ENCODE results near the gene ZDHHC11.

ZDHHC11 gene, protein sequence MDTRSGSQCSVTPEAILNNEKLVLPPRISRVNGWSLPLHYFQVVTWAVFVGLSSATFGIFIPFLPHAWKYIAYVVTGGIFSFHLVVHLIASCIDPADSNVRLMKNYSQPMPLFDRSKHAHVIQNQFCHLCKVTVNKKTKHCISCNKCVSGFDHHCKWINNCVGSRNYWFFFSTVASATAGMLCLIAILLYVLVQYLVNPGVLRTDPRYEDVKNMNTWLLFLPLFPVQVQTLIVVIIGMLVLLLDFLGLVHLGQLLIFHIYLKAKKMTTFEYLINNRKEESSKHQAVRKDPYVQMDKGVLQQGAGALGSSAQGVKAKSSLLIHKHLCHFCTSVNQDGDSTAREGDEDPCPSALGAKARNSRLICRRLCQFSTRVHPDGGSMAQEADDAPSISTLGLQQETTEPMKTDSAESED
- long read RNA-seq, result 0 reads

GRCh38 chr5:850511-851006 lies at the start of gene ZDHHC11:
Gene ZDHHC11, minus strand, starts transcription at chr5:850986. Its CDS starts 384 bp downstream, at chr5:850602.
- no peak within 1 kb of the TSS for H3K4me3 ChIP-seq (replicated peaks; ENCODE audit: insufficient read depth, low read length)
- no peak within 1 kb of the TSS for H3K27ac ChIP-seq (replicated peaks)
- TF ChIP-seq GABPA (IDR thresholded peaks at IDR 0.05; ENCODE audit: low read depth), result no peak
- no peak for TF ChIP-seq POLR2AphosphoS5 (IDR thresholded peaks at IDR 0.05; ENCODE audit: low read depth)
- no peak for TF ChIP-seq REST (IDR thresholded peaks at IDR 0.05; ENCODE audit: insufficient replicate concordance, low read depth)
- TF ChIP-seq SPI1 (IDR thresholded peaks at IDR 0.05; ENCODE audit: borderline replicate concordance, low read depth), result no peak
- TF ChIP-seq, protein P1, sequence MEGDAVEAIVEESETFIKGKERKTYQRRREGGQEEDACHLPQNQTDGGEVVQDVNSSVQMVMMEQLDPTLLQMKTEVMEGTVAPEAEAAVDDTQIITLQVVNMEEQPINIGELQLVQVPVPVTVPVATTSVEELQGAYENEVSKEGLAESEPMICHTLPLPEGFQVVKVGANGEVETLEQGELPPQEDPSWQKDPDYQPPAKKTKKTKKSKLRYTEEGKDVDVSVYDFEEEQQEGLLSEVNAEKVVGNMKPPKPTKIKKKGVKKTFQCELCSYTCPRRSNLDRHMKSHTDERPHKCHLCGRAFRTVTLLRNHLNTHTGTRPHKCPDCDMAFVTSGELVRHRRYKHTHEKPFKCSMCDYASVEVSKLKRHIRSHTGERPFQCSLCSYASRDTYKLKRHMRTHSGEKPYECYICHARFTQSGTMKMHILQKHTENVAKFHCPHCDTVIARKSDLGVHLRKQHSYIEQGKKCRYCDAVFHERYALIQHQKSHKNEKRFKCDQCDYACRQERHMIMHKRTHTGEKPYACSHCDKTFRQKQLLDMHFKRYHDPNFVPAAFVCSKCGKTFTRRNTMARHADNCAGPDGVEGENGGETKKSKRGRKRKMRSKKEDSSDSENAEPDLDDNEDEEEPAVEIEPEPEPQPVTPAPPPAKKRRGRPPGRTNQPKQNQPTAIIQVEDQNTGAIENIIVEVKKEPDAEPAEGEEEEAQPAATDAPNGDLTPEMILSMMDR (IDR thresholded peaks at IDR 0.05; ENCODE audit: insufficient read depth, low read length), result no peak
- DNase-seq (ENCODE audit: low read depth in 1 of 2, low spot score in 1 of 2), result no peak
- H3K27me3 ChIP-seq (ENCODE audit: insufficient read depth, poor library complexity, severe bottlenecking), result no peaks in the 10 kb centered on the region

DNA sequence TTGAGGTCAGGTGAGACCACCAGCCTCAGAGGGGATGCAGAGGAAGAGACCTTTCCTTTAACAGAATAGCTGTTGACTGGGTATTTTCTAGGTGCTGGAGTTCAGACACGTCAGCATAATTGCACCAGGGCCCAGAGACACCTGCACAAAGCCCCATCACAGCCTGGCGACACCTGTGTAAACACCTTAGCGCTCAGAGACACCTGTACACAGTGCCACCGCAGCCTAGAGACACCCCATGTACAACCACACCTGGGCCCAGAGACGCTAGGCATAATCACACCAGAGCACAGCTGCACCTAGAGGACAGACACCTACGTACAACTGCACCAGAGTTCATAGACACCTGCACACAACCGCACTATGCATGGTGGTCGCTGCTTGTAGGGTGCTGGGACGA lies 42.9 kb upstream of the ZDHHC11 start:
- peak overlapping the region; percentile 70; the same call in 1 of the 2 replicates for H3K27ac ChIP-seq (replicated peaks)
- peak overlapping the region; percentile 91 for H3K4me3 ChIP-seq (replicated peaks; ENCODE audit: insufficient read depth, low read length)
- no peak for DNase-seq (ENCODE audit: low read depth in 1 of 2, low spot score in 1 of 2)
- TF ChIP-seq, protein P1 (IDR thresholded peaks at IDR 0.05; ENCODE audit: insufficient read depth, low read length), result no peak
- no peak for TF ChIP-seq SPI1 (IDR thresholded peaks at IDR 0.05; ENCODE audit: borderline replicate concordance, low read depth)
- no peak for TF ChIP-seq REST (IDR thresholded peaks at IDR 0.05; ENCODE audit: insufficient replicate concordance, low read depth)
- no peak for TF ChIP-seq POLR2AphosphoS5 (IDR thresholded peaks at IDR 0.05; ENCODE audit: low read depth)
- TF ChIP-seq GABPA (IDR thresholded peaks at IDR 0.05; ENCODE audit: low read depth), result no peak
- no peaks in the 10 kb centered on the region for H3K27me3 ChIP-seq (ENCODE audit: insufficient read depth, poor library complexity, severe bottlenecking)

DNA sequence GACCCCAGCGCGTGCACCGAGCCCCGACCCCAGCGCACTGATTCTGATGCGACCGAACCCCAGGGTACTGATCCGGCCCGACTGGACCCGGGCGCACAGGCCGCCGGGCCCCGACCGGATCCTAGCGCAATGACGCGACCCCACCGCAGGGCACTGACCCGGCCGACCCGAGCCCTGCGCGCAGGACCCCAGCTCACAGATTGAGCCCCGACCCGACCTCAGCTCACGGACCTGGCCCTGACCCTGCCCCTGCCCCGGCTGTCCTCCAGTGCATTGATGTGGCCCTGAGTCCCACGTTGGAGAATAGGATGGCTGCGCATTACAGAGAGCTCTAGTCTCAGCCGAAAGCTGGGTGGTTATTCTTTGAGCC lies 42.3 kb upstream of the ZDHHC11 start:
- H3K27me3 ChIP-seq (ENCODE audit: insufficient read depth, poor library complexity, severe bottlenecking), result no peaks in the 10 kb centered on the region
- peak overlapping the region; percentile 70 for H3K27ac ChIP-seq (replicated peaks)
- peak overlapping the region; percentile 91 for H3K4me3 ChIP-seq (replicated peaks; ENCODE audit: insufficient read depth, low read length)
- TF ChIP-seq POLR2AphosphoS5 (IDR thresholded peaks at IDR 0.05; ENCODE audit: low read depth), result no peak
- TF ChIP-seq REST (IDR thresholded peaks at IDR 0.05; ENCODE audit: insufficient replicate concordance, low read depth), result no peak
- TF ChIP-seq, protein P1 (IDR thresholded peaks at IDR 0.05; ENCODE audit: insufficient read depth, low read length), result no peak
- no peak for TF ChIP-seq GABPA (IDR thresholded peaks at IDR 0.05; ENCODE audit: low read depth)
- no peak for TF ChIP-seq SPI1 (IDR thresholded peaks at IDR 0.05; ENCODE audit: borderline replicate concordance, low read depth)
- DNase-seq (ENCODE audit: low read depth in 1 of 2, low spot score in 1 of 2), result no peak
